NCI-H1694 (cell line): ENCODE measurements around the gene PHF13.
"Not testable (repeated sequence)": the region's sequence is repeated elsewhere in the genome, so short reads cannot be mapped to it uniquely, and the experiment has no call there.

Experiments used
- DNase-seq: peaks from one replicate; lab custom pipeline; 2025; lab: John Stamatoyannopoulos, UW

Gene PHF13

DNA sequence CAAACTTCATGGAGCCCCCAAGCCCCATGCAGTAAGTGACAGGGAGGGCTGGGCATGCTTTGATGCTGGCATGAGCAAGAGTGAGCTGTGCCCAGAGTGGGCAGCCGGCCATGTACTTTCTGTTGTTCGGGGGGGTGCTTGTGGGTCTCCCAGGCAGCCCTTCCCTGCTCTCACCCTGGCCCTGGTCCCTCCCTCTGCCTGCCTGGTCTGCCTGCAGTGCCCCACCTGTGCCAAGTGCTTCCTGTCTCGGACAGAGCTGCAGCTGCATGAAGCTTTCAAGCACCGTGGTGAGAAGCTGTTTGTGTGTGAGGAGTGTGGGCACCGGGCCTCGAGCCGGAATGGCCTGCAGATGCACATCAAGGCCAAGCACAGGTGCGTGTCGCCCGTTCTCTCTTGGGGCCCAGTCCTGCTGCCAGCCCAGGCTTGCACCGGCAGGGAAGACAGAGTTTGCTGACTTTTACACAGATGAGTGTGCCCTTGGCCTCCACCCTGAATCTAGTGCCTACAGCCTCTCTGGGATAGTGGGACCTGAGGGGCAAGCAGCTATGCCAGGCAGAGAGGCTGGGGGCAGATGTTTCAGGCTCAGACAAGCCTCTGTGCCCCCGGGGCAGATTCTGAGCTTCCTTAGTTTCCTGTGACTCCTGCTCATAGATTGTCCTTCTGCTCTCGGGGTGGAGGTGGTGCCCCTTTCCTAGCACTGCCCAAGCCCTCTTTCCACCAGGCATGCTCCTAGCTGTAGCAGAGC lies 26.1 kb upstream of the PHF13 start:
- no peak for DNase-seq

DNA sequence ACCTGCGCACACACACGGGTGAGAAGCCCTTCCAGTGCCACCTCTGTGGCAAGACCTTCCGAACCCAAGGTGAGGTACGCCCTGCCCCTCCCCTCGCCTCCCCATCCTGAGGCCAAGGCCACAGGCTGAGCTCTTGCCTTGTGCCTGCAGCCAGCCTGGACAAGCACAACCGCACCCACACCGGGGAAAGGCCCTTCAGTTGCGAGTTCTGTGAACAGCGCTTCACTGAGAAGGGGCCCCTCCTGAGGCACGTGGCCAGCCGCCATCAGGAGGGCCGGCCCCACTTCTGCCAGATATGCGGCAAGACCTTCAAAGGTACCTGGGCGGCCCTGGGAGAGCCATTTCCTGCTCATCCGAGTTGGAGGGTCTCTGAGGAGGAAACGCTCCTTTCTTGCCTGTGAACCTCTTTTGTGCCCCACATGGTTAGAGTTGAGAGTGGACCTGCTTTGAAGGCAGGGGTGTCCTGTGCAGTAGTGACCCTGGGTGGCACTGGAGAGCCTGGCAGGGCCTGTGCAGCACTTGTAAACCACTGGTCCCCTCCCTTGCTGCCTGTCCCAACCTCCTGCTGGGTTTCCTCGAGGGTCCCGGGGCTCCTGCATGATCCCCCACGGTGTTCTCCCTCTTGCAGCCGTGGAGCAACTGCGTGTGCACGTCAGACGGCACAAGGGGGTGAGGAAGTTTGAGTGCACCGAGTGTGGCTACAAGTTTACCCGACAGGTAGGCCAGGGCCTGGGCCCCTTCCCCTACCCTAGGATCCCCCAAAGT lies 25.2 kb upstream of the PHF13 start:
- no peak for DNase-seq

DNA sequence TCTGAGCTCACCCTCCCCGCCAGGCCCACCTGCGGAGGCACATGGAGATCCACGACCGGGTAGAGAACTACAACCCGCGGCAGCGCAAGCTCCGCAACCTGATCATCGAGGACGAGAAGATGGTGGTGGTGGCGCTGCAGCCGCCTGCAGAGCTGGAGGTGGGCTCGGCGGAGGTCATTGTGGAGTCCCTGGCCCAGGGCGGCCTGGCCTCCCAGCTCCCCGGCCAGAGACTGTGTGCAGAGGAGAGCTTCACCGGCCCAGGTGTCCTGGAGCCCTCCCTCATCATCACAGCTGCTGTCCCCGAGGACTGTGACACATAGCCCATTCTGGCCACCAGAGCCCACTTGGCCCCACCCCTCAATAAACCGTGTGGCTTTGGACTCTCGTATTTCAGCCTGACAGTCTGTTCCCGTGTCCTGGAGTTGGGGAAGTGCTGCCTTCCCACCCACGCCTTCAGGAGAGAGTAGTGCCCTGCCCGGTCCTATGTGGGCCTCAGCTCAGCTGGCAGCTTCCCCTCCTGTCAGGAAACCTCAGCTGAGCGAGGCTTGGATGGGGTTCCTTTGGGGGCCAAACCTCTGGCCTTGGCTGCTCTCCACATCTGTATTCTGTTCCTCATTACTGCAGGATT lies 24.5 kb upstream of the PHF13 start:
- DNase-seq = no peak

DNA sequence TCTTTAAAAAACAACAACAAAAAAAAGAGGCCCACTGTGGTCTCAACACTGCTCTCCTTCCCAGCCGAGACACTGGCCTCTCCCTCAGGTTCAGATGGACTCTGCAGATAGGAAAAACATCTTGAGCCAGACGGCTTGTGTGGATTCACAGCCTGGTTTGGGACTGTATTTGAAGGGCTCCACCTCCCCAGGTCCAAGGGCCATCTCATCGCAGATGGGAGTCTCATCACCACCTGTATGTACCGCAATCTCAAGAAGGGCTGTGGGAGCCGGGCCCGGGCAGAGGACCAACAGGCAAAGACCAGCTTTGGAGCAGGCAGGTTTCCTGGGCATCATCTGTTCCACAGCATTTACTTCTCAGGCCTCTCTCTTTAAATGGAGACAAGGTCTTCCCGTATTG lies 23.5 kb upstream of the PHF13 start:
- no peak for DNase-seq

- DNase-seq = no peak
These were observed 22.3 kb upstream of the PHF13 start for GRCh38 chr1:6591222-6591621.

DNA sequence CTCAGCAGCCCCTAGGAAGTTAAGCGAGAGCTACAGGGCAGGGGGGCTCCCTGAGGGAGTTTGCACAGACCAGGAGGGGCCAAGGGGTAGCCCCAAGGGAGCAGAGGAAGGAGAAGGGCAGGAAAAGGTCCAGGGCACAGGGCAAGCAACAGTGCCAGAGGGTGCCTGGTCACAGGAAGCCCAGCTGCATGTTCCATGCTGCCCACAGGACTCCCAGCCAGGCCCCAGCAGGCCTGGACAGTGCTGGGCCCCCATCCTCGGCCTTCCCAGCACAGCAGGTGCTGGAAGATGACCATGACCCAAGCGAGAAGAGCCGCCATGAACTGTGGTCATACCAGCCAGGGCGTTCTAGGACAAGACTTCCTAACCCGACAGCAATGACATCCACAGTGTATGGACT lies 21.9 kb upstream of the PHF13 start:
- DNase-seq = no peak

GRCh38 chr1:6592441-6592840 lies 21.1 kb upstream of the PHF13 start:
- no peak for DNase-seq

- no peak for DNase-seq
These were observed 20.5 kb upstream of the PHF13 start for GRCh38 chr1:6592865-6593593.

GRCh38 chr1:6593810-6594209 lies 19.7 kb upstream of the PHF13 start:
- DNase-seq = no peak

DNA sequence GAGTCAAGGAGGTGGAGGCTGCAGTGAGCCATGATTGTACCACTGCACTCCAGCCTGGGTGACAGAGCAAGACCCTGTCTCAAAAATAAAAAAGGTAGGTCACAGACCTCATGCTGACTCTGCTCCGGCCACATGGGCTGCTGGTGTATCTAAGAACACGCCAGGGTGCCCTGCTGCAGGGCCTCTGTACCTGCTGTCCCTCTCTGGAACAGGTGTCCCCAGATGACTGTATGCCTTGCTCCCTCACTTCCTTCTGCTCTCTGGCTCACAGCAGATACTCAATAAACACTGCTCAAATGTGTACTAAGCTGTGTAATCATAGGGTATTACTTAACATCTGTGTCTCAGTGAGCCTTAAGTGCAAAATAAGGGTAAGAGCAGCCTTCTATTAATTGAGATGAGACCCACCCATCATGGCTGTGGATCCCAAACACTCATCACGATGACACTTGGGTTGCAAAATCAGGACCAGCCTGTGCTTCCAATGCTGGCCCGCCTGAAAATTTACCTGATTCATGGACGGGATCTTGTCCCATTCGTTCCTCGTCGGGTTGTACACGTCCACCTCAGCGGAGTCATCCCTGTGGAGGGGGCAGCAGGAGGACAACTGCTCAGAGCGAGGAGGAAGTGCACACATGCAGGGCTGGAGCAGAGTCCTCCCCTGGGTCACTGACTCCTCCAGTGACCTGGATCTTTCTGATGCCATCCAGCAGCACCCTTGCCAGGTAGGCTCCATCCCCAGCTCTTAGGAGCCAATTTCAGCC lies 18.4 kb upstream of the PHF13 start:
- DNase-seq = no peak

DNA sequence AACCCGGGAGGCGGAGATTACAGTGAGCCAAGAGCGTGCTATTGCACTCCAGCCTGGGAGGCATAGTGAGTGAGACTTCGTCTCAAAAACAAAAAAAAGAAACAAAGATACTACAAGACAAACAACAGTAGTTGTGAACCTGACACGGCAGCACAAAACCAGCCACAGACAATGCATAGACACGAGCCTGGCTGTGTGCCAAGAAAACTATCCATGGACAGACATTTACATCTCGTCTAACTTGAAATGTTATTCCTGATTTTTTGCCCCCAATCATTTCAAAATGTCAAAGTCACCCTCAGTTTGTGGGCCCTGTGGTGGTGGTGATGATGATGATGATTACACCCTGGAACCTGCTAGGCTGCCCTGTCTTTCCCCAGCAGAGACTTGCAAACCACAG lies 17.2 kb upstream of the PHF13 start:
- DNase-seq = no peak

DNA sequence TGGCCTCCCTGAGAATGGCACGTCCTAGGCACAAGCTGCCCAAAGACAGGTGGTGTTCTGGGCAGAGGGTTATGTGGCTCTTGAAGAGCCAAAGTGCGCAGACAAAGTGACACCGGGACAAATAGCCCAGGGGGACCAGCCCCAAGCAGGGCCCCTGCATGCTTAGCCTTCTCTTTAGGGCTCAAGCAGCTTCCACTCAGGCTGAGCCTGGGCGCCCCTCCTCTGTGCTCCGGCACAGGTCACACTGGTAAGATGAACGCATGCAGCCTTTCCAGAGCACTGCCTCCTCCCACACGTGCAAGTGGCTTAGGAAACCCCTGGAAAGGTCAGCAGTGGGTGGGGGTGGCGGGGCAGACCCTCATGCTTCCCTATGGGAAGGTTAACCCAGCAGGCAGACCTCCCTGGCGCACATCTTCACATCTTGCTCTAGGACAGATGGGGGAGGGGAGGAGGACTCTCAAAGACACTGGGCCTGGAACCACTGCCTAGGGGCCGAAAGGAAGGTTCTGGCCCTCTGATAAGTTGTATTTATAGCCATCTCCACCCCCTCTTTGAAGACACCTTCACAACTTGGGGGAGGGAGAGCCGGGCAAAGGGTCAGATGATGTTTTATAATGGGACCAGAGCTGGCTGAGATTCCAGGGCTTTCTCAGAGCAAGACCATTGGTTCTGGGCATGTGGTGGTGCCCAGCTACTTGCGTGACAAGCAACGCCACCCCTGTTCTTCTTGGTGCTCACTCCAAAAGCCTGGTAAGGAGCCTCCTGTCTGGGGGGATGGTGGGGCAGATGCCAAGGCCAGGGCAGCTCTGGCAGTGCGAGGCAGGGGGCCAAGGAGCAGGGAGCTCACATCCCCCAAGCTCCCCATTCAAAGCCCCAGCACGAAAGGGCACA lies 16.4 kb upstream of the PHF13 start:
- no peak for DNase-seq

GRCh38 chr1:6597777-6598131 lies 15.8 kb upstream of the PHF13 start:
- DNase-seq = no peak

- DNase-seq = no peak
These were observed 14.2 kb upstream of the PHF13 start for GRCh38 chr1:6599141-6599975.

DNA sequence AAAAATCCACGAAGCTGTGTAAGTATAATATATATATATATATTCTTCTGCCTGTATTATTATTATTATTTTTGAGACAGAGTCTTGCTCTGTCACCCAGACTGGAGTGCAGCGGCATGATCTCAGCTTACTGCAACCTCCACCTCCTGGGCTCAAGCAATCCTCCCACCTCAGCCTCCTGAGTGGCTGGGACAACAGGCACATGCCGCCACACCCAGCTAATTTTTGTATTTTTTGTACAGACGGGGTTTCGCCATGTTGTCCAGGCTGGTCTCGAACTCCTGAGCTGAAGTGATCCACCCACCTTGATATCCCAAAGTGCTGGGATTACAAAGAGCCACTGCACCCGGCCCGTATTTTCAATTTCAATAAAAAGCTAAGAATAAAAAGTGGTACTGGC lies 13.5 kb upstream of the PHF13 start:
- DNase-seq = not testable (repeated sequence)

GRCh38 chr1:6600410-6601048 lies 13.0 kb upstream of the PHF13 start:
- DNase-seq = no peak

- no peak for DNase-seq
These were observed 12.2 kb upstream of the PHF13 start for GRCh38 chr1:6601049-6601922.

GRCh38 chr1:6601923-6602668 lies 11.4 kb upstream of the PHF13 start:
- DNase-seq = no peak
